ENCODE results near the gene CYP4A11. TPM values are rescaled to one million over a fixed set of nuclear protein-coding genes. Genes with fewer than 3 reads are reported as not detected.
"Not testable (repeated sequence)": the region's sequence is repeated elsewhere in the genome, so short reads cannot be mapped to it uniquely, and the experiment has no call there.

CYP4A11 gene
- total RNA-seq, 1 donor from 2014 or later: not detected

DNA sequence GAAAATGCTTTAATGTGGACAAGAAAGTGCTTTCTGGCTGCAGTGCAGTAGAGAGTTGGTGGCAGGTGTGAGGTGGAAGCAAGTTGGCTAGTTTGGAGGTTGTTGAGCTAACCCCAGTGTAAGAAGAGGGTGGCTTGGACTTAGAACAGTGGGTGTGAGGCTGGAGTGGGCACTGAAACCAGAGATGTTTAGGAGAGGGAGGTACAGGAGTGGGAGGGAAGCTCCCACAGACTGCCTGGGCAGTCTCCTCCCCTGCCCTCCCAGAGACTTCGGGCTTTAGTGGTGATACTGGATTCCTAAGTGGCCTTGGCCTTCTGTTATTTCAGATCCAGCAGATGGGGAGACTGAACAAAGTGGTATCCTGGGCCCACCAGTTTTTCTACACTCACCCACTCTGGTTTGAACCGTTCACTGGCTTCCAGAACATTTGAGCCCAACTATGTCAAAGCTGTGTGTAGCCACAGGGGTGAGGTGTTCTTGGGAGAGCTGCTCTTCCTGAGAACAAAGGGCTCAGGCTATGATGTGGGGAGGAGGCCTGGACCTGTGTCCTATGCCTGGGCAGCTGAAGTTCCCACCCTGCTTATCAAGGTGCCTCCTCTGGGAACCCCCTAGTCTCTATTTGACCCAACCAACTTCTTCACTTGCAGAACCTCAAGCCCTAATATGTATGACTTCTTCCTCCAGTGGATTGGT, 19.9 kb upstream of the CYP4A11 start:
- no peak overlapping the region for H3K27ac Mint-ChIP-seq (ENCODE audit: unreplicated experiment)
- H3K4me1 Mint-ChIP-seq (ENCODE audit: low read depth): no peaks in the 10 kb centered on the region
- no peaks in the 10 kb centered on the region for H3K36me3 Mint-ChIP-seq (ENCODE audit: low read depth)
- H3K27me3 Mint-ChIP-seq (ENCODE audit: low read depth): peaks cover 3% of the 10 kb centered on the region
- no peak for TF ChIP-seq CTCF (IDR thresholded peaks at IDR 0.05)
- no peak for DNase-seq (ENCODE audit: low spot score)
- no peaks in the 10 kb centered on the region for H3K9me3 Mint-ChIP-seq (ENCODE audit: low read depth)
- H3K4me3 Mint-ChIP-seq (ENCODE audit: unreplicated experiment): no peak overlapping the region

- Mint-ChIP-seq H3K4me3 (ENCODE audit: unreplicated experiment) (no peak overlapping the region), H3K9me3 (ENCODE audit: low read depth) (no peaks in the 10 kb centered on the region), H3K27me3 (ENCODE audit: low read depth) (peaks cover 3% of the 10 kb centered on the region), H3K36me3 (ENCODE audit: low read depth) (no peaks in the 10 kb centered on the region), H3K4me1 (ENCODE audit: low read depth) (no peaks in the 10 kb centered on the region), H3K27ac (ENCODE audit: unreplicated experiment) (no peak overlapping the region)
- no peak for TF ChIP-seq CTCF (IDR thresholded peaks at IDR 0.05)
- no peak for DNase-seq (ENCODE audit: low spot score)
These were observed 19.0 kb upstream of the CYP4A11 start for GRCh38 chr1:46960250-46960649.

GRCh38 chr1:46955116-46955515, 13.8 kb upstream of the CYP4A11 start:
- peaks cover 12% of the 10 kb centered on the region for H3K27me3 Mint-ChIP-seq (ENCODE audit: low read depth)
- not testable (repeated sequence) for H3K9me3 Mint-ChIP-seq (ENCODE audit: low read depth); H3K4me3 Mint-ChIP-seq (ENCODE audit: unreplicated experiment); H3K27ac Mint-ChIP-seq (ENCODE audit: unreplicated experiment); H3K36me3 Mint-ChIP-seq (ENCODE audit: low read depth); H3K4me1 Mint-ChIP-seq (ENCODE audit: low read depth); DNase-seq (ENCODE audit: low spot score)

DNA sequence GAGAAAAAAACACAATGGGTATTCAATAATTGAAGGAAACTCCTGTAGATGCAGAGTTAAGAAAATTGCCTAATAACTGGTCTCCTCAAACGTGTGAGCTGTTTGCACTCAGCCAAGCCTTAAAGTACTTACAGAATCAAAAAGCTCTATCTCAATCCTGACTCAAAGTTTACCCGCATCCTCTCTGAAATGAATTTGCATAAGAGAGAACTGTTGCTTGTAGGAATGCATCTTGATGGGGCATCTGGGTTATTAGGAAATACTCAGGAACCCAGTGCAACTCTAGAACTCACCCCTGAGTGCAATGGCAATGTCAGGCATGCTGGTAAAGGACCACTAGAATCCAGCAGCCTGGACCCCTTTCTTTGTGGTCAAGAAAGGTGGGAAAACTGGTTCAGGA, 12.6 kb upstream of the CYP4A11 start:
- DNase-seq (ENCODE audit: low spot score); H3K9me3 Mint-ChIP-seq (ENCODE audit: low read depth); H3K36me3 Mint-ChIP-seq (ENCODE audit: low read depth); H3K4me3 Mint-ChIP-seq (ENCODE audit: unreplicated experiment); H3K27ac Mint-ChIP-seq (ENCODE audit: unreplicated experiment); H3K4me1 Mint-ChIP-seq (ENCODE audit: low read depth): not testable (repeated sequence)
- H3K27me3 Mint-ChIP-seq (ENCODE audit: low read depth): peaks cover 12% of the 10 kb centered on the region

GRCh38 chr1:46949417-46949666, 8.1 kb upstream of the CYP4A11 start:
- not testable (repeated sequence) for H3K36me3 Mint-ChIP-seq (ENCODE audit: low read depth); H3K27ac Mint-ChIP-seq (ENCODE audit: unreplicated experiment); DNase-seq (ENCODE audit: low spot score); H3K4me1 Mint-ChIP-seq (ENCODE audit: low read depth); H3K4me3 Mint-ChIP-seq (ENCODE audit: unreplicated experiment); H3K9me3 Mint-ChIP-seq (ENCODE audit: low read depth)
- peaks cover 15% of the 10 kb centered on the region for H3K27me3 Mint-ChIP-seq (ENCODE audit: low read depth)

- H3K36me3 Mint-ChIP-seq (ENCODE audit: low read depth): no peaks in the 10 kb centered on the region
- no peak for DNase-seq (ENCODE audit: low spot score)
- H3K27ac Mint-ChIP-seq (ENCODE audit: unreplicated experiment): no peak overlapping the region
- no peaks in the 10 kb centered on the region for H3K4me1 Mint-ChIP-seq (ENCODE audit: low read depth)
- TF ChIP-seq CTCF (IDR thresholded peaks at IDR 0.05): no peak
- peaks cover 15% of the 10 kb centered on the region for H3K27me3 Mint-ChIP-seq (ENCODE audit: low read depth)
- H3K4me3 Mint-ChIP-seq (ENCODE audit: unreplicated experiment): no peak overlapping the region
- H3K9me3 Mint-ChIP-seq (ENCODE audit: low read depth): no peaks in the 10 kb centered on the region
These were observed 7.5 kb upstream of the CYP4A11 start for GRCh38 chr1:46948629-46949416.

DNA sequence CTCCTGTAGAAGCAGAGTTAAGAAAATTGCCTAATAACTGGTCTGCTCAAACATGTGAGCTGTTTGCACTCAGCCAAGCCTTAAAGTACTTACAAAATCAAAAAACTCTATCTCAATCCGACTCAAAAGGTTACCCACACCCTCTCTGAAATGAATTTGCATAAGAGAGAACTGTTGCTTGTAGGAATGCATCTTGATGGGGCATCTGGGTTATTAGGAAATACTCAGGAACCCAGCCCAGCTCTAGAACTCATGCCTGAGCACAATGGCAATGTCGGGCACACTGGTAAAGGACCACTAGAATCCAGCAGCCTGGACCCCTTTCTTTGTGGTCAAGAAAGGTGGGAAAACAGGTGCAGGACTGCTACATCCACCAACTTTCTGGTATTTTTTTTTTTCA, 6.4 kb upstream of the CYP4A11 start:
- not testable (repeated sequence) for H3K4me1 Mint-ChIP-seq (ENCODE audit: low read depth); H3K9me3 Mint-ChIP-seq (ENCODE audit: low read depth); H3K27ac Mint-ChIP-seq (ENCODE audit: unreplicated experiment); DNase-seq (ENCODE audit: low spot score); H3K4me3 Mint-ChIP-seq (ENCODE audit: unreplicated experiment); H3K36me3 Mint-ChIP-seq (ENCODE audit: low read depth)
- peaks cover 11% of the 10 kb centered on the region for H3K27me3 Mint-ChIP-seq (ENCODE audit: low read depth)

Measured in chondrocyte (in vitro differentiated cells).